ENCODE data around the gene CWC15. TPM values are rescaled to one million over a fixed set of nuclear protein-coding genes. Genes with fewer than 3 reads are reported as not detected.
A peak's percentile ranks its signal among the peaks of the same experiment; 100 is the strongest.

CWC15 gene
- total and polyA plus RNA-seq, 2 donors (not counting 1 experiment from before 2014, with no cell fraction given): 18.1 to 59.8 TPM

- CTCF ChIA-PET: no interaction called here
- Mint-ChIP-seq H3K9me3 (ENCODE audit: insufficient read depth) (no peaks in the 10 kb centered on the region), H3K4me1 (no peaks in the 10 kb centered on the region), H3K27me3 (no peaks in the 10 kb centered on the region), H3K4me3 (no peak overlapping the region), H3K27ac (no peak overlapping the region)
- H3K4me1 ChIP-seq (ENCODE audit: control insufficient read depth in 2 of 2, insufficient read depth in 2 of 2, low read length in 2 of 2): no peaks in the 10 kb centered on the region
- intact Hi-C loops (cut with micrococcal nuclease): no loop called here
- no peak overlapping the region for H3K27ac ChIP-seq (ENCODE audit: low read length in 2 of 2)
- POLR2A ChIA-PET: no interaction called here
- H3K4me3 ChIP-seq (ENCODE audit: control extremely low read depth in 1 of 5, extremely low read depth in 1 of 5, insufficient read depth in 1 of 5, low read depth in 2 of 5, low read length in 4 of 5): no peak overlapping the region
- H4K20me1 ChIP-seq (ENCODE audit: control insufficient read depth, insufficient read depth, low read length, poor library complexity, severe bottlenecking): no peaks in the 10 kb centered on the region
- H3K4me2 ChIP-seq (replicated peaks; ENCODE audit: low read depth, low read length, poor library complexity, severe bottlenecking): no peak overlapping the region
- H2AFZ ChIP-seq (ENCODE audit: insufficient read depth, low read depth, low read length, poor library complexity, severe bottlenecking): no peak overlapping the region
- no peaks in the 10 kb centered on the region for H3K9me3 ChIP-seq (ENCODE audit: control extremely low read depth in 1 of 3, control insufficient read depth in 2 of 3, insufficient read depth in 1 of 3, low read length in 2 of 3)
- no peaks in the 10 kb centered on the region for H3K79me2 ChIP-seq (ENCODE audit: control insufficient read depth, insufficient read depth, low read length)
- ATAC-seq (ENCODE audit: low read depth): no peak
- no peak for DNase-seq
- H3K36me3 ChIP-seq (replicated peaks in 1 of 2; ENCODE audit: control extremely low read depth in 1 of 2, control insufficient read depth in 1 of 2, extremely low read depth in 1 of 2, insufficient read depth in 2 of 2, low read length in 1 of 2): no peaks in the 10 kb centered on the region
- no peak for TF ChIP-seq EZH2 (IDR thresholded peaks at IDR 0.05; ENCODE audit: borderline replicate concordance, insufficient read depth, low read depth, low read length, poor library complexity, severe bottlenecking)
- TF ChIP-seq, protein P1, sequence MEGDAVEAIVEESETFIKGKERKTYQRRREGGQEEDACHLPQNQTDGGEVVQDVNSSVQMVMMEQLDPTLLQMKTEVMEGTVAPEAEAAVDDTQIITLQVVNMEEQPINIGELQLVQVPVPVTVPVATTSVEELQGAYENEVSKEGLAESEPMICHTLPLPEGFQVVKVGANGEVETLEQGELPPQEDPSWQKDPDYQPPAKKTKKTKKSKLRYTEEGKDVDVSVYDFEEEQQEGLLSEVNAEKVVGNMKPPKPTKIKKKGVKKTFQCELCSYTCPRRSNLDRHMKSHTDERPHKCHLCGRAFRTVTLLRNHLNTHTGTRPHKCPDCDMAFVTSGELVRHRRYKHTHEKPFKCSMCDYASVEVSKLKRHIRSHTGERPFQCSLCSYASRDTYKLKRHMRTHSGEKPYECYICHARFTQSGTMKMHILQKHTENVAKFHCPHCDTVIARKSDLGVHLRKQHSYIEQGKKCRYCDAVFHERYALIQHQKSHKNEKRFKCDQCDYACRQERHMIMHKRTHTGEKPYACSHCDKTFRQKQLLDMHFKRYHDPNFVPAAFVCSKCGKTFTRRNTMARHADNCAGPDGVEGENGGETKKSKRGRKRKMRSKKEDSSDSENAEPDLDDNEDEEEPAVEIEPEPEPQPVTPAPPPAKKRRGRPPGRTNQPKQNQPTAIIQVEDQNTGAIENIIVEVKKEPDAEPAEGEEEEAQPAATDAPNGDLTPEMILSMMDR (IDR thresholded peaks at IDR 0.05): peak; percentile 16
- no peaks in the 10 kb centered on the region for H3K27me3 ChIP-seq (replicated peaks in 1 of 4; ENCODE audit: control extremely low read depth in 1 of 4, control insufficient read depth in 3 of 4, insufficient read depth in 4 of 4, low read length in 3 of 4)
- no peak overlapping the region for H3K9ac ChIP-seq (ENCODE audit: low read length)
- WGBS (ENCODE audit: insufficient coverage): 96% methylated on average over 4 of the region's 6 CpGs
These were observed 24.1 kb upstream of the CWC15 start for GRCh38 chr11:94997437-94997836.

- POLR2A ChIA-PET: interaction anchor here (0.7 kb wide), 1 partner anchor 114 kb away, joined by 8 read pairs; no protein-coding TSS in a partner anchor
- Histone ChIP-seq H2AFZ (ENCODE audit: insufficient read depth, low read depth, low read length, poor library complexity, severe bottlenecking) (no peak overlapping the region), H3K4me3 (ENCODE audit: control extremely low read depth in 1 of 5, extremely low read depth in 1 of 5, insufficient read depth in 1 of 5, low read depth in 2 of 5, low read length in 4 of 5) (no peak overlapping the region), H3K79me2 (ENCODE audit: control insufficient read depth, insufficient read depth, low read length) (no peaks in the 10 kb centered on the region), H3K4me2 (replicated peaks; ENCODE audit: low read depth, low read length, poor library complexity, severe bottlenecking) (no peak overlapping the region), H3K9me3 (ENCODE audit: control extremely low read depth in 1 of 3, control insufficient read depth in 2 of 3, insufficient read depth in 1 of 3, low read length in 2 of 3) (no peaks in the 10 kb centered on the region), H3K27ac (ENCODE audit: low read length in 2 of 2) (no peak overlapping the region), H3K4me1 (ENCODE audit: control insufficient read depth in 2 of 2, insufficient read depth in 2 of 2, low read length in 2 of 2) (no peaks in the 10 kb centered on the region), H3K27me3 (replicated peaks in 1 of 4; ENCODE audit: control extremely low read depth in 1 of 4, control insufficient read depth in 3 of 4, insufficient read depth in 4 of 4, low read length in 3 of 4) (peaks cover 0 to 8% (median 2%) of the 10 kb centered on the region in 4 experiments), H3K36me3 (replicated peaks in 1 of 2; ENCODE audit: control extremely low read depth in 1 of 2, control insufficient read depth in 1 of 2, extremely low read depth in 1 of 2, insufficient read depth in 2 of 2, low read length in 1 of 2) (no peaks in the 10 kb centered on the region), H4K20me1 (ENCODE audit: control insufficient read depth, insufficient read depth, low read length, poor library complexity, severe bottlenecking) (no peaks in the 10 kb centered on the region), H3K9ac (ENCODE audit: low read length) (no peak overlapping the region)
- ATAC-seq (ENCODE audit: low read depth) (no peak), DNase-seq (no peak)
- Mint-ChIP-seq H3K9me3 (ENCODE audit: insufficient read depth) (no peaks in the 10 kb centered on the region), H3K4me1 (no peaks in the 10 kb centered on the region), H3K4me3 (no peak overlapping the region), H3K27ac (no peak overlapping the region), H3K27me3 (peaks cover 5% of the 10 kb centered on the region)
- intact Hi-C loops (cut with micrococcal nuclease): no loop called here
- CTCF ChIA-PET: no interaction called here
- no CpG with 5 or more reads among the region's 2 CpGs for WGBS (ENCODE audit: insufficient coverage)
- TF ChIP-seq, protein P1 (IDR thresholded peaks at IDR 0.05): no peak
- no peak for TF ChIP-seq EZH2 (IDR thresholded peaks at IDR 0.05; ENCODE audit: borderline replicate concordance, insufficient read depth, low read depth, low read length, poor library complexity, severe bottlenecking)
These were observed 20.1 kb upstream of the CWC15 start for GRCh38 chr11:94993400-94993943.
